HG03175 (cell line): ENCODE results near the gene GLMN.

Experiments used
- ATAC-seq: cut with Tn5 transposase; IDR thresholded peaks from one replicate; pipeline ENCODE4 v1.9.1; 2021; ENCODE audit warnings: mild to moderate bottlenecking, moderate library complexity; ENCODE audit not compliant: unreplicated experiment

GLMN gene

GRCh38 chr1:92298573-92299476 lies at the start of gene GLMN, which contains the start of gene RPAP2:
GLMN (minus strand) TSS chr1:92298987; CDS start chr1:92297999, 988 bp downstream.
RPAP2 (plus strand) TSS chr1:92299059; CDS start chr1:92299074, 15 bp downstream.
- ATAC-seq, result peak; percentile 99

- no peak for ATAC-seq
Measured at GRCh38 chr1:92346866-92347640, 48.3 kb upstream of the GLMN start.

GRCh38 chr1:92343061-92343460 lies 44.3 kb upstream of the GLMN start:
- ATAC-seq, result no peak

GRCh38 chr1:92342401-92342800 lies 43.6 kb upstream of the GLMN start:
- no peak for ATAC-seq

GRCh38 chr1:92340154-92340553 lies 41.4 kb upstream of the GLMN start:
- ATAC-seq, result no peak

GRCh38 chr1:92333668-92334067 lies 34.9 kb upstream of the GLMN start:
- no peak for ATAC-seq

GRCh38 chr1:92329347-92330129 lies 30.8 kb upstream of the GLMN start:
- no peak for ATAC-seq

- no peak for ATAC-seq
Measured at GRCh38 chr1:92327794-92328193, 29.0 kb upstream of the GLMN start.

GRCh38 chr1:92326681-92327080 lies 27.9 kb upstream of the GLMN start:
- ATAC-seq, result no peak

GRCh38 chr1:92324784-92325183 lies 26.0 kb upstream of the GLMN start:
- ATAC-seq, result no peak

- no peak for ATAC-seq
Measured at GRCh38 chr1:92323473-92324453, 25.0 kb upstream of the GLMN start.

GRCh38 chr1:92317836-92318493 lies 19.2 kb upstream of the GLMN start:
- ATAC-seq, result no peak

GRCh38 chr1:92315766-92316599 lies 17.2 kb upstream of the GLMN start:
- ATAC-seq, result no peak

- no peak for ATAC-seq
Measured at GRCh38 chr1:92314024-92314423, 15.2 kb upstream of the GLMN start.

- no peak for ATAC-seq
Measured at GRCh38 chr1:92310185-92310597, 11.4 kb upstream of the GLMN start.

- no peak for ATAC-seq
Measured at GRCh38 chr1:92307980-92308379, 9.2 kb upstream of the GLMN start.

GRCh38 chr1:92306020-92306419 lies 7.2 kb upstream of the GLMN start:
- no peak for ATAC-seq

GRCh38 chr1:92301021-92301420 lies 2.2 kb upstream of the GLMN start:
- no peak for ATAC-seq
